ENCODE data around the gene C1S.

- TF ChIP-seq CTCF (conservative IDR thresholded peaks at IDR 0.05; ENCODE audit: low read length) (no peak), EZH2phosphoT487 (IDR thresholded peaks at IDR 0.05; ENCODE audit: borderline replicate concordance, low read depth, low read length) (no peak)
Observed at GRCh38 chr12:7061138-7061537, 620 bp downstream of the C1S start.

Measured in OCI-LY7 (cell line).